Nephron progenitor cell (in vitro differentiated cells): ENCODE measurements around the gene CYP24A1.

Source experiments
- DNase-seq: peaks from one replicate; pipeline ENCODE4 v3.0.0; 2021
- H3K27ac Mint-ChIP-seq: 2 replicates; pipeline ENCODE4 v1.8.0; 2021; ENCODE audit warnings: mild to moderate bottlenecking, moderate library complexity, mixed read lengths
- H3K27me3 Mint-ChIP-seq: 2 replicates; pipeline ENCODE4 v1.8.0; 2021; ENCODE audit warnings: mild to moderate bottlenecking, low read depth, mixed read lengths; ENCODE audit not compliant: poor library complexity
- H3K36me3 Mint-ChIP-seq: 2 replicates; pipeline ENCODE4 v1.8.0; 2021; ENCODE audit warnings: low read depth, mixed read lengths
- H3K4me1 Mint-ChIP-seq: 2 replicates; pipeline ENCODE4 v1.8.0; 2021; ENCODE audit warnings: mixed read lengths
- H3K4me3 Mint-ChIP-seq: 2 replicates; pipeline ENCODE4 v1.8.0; 2021; ENCODE audit warnings: mild to moderate bottlenecking, moderate library complexity, mixed read lengths
- H3K9me3 Mint-ChIP-seq: 2 replicates; pipeline ENCODE4 v1.8.0; 2021; ENCODE audit warnings: mild to moderate bottlenecking, moderate library complexity, mixed read lengths
- TF ChIP-seq, protein P1 (sequence below): fragments of 200-600 bp; sonication (generic); IDR thresholded peaks from 2 replicates; pipeline ENCODE4 v1.5.0; 2021; ENCODE audit warnings: antibody characterized with exemption

CYP24A1 gene

GRCh38 chr20:54219751-54220426, 46.1 kb upstream of the CYP24A1 start:
- Mint-ChIP-seq H3K4me1 (no peaks in the 10 kb centered on the region), H3K27me3 (no peaks in the 10 kb centered on the region), H3K36me3 (peaks cover 29% of the 10 kb centered on the region), H3K27ac (no peak overlapping the region), H3K9me3 (no peaks in the 10 kb centered on the region), H3K4me3 (no peak overlapping the region)
- no peak for DNase-seq
- TF ChIP-seq, protein P1, sequence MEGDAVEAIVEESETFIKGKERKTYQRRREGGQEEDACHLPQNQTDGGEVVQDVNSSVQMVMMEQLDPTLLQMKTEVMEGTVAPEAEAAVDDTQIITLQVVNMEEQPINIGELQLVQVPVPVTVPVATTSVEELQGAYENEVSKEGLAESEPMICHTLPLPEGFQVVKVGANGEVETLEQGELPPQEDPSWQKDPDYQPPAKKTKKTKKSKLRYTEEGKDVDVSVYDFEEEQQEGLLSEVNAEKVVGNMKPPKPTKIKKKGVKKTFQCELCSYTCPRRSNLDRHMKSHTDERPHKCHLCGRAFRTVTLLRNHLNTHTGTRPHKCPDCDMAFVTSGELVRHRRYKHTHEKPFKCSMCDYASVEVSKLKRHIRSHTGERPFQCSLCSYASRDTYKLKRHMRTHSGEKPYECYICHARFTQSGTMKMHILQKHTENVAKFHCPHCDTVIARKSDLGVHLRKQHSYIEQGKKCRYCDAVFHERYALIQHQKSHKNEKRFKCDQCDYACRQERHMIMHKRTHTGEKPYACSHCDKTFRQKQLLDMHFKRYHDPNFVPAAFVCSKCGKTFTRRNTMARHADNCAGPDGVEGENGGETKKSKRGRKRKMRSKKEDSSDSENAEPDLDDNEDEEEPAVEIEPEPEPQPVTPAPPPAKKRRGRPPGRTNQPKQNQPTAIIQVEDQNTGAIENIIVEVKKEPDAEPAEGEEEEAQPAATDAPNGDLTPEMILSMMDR: peak; percentile 54

- TF ChIP-seq, protein P1: no peak
- Mint-ChIP-seq H3K27me3 (no peaks in the 10 kb centered on the region), H3K4me1 (no peaks in the 10 kb centered on the region), H3K27ac (peak overlapping the region; percentile 63), H3K9me3 (no peaks in the 10 kb centered on the region), H3K4me3 (no peak overlapping the region), H3K36me3 (peaks cover 39% of the 10 kb centered on the region)
- no peak for DNase-seq
Measured at GRCh38 chr20:54218470-54218869, 44.7 kb upstream of the CYP24A1 start.

DNA sequence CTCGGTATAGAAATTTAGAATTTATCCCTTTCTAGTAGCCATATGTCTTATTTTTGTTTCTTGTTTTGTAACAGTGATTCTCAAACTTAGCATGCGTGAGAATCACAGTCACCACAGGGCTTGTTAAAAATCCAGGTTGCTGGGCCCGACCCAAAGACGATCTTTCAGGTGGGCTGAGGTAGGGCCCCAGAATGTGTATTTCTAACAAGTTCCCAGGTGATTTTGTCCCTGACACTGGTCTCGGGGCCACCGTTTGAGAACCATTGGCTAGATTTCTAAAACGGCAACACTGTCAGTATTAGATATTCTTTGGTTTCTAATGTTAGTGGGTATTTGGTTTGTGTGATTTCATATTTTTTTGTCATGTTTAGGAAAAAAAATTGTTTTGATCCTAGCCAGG, 44.0 kb upstream of the CYP24A1 start:
- Mint-ChIP-seq H3K9me3 (no peaks in the 10 kb centered on the region), H3K4me3 (no peak overlapping the region), H3K4me1 (no peaks in the 10 kb centered on the region), H3K27ac (no peak overlapping the region), H3K27me3 (no peaks in the 10 kb centered on the region), H3K36me3 (peaks cover 43% of the 10 kb centered on the region)
- TF ChIP-seq, protein P1: no peak
- DNase-seq: no peak

DNA sequence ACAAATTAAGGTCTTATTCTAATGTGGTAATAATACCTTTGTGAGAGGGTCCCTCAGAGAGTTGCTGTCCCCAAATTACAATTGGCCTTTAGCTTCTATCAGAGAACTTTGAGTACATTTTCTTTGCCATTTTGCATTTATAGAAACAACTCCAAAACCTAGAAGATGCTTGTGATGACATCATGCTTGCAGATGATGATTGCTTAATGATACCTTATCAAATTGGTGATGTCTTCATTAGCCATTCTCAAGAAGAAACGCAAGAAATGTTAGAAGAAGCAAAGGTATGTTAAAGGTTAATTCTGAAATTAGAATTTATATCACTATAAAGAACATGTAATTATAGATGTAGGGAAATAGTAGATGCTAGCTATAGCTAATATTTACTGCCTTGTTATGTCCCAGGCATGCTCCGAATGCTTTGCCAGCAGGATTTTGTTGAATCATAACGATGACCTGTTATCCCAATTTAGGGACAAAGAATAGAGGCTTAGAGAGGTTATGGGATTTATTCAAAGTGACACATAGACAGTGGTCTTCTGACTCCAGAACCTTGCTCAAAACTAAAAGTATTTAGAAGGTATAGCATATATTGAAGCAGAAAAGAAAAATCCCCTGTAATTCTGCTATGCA, 41.5 kb upstream of the CYP24A1 start:
- DNase-seq: no peak
- peaks cover 61% of the 10 kb centered on the region for H3K36me3 Mint-ChIP-seq
- H3K4me3 Mint-ChIP-seq: no peak overlapping the region
- H3K27ac Mint-ChIP-seq: no peak overlapping the region
- H3K9me3 Mint-ChIP-seq: no peaks in the 10 kb centered on the region
- H3K4me1 Mint-ChIP-seq: no peaks in the 10 kb centered on the region
- no peaks in the 10 kb centered on the region for H3K27me3 Mint-ChIP-seq
- TF ChIP-seq, protein P1: no peak

DNA sequence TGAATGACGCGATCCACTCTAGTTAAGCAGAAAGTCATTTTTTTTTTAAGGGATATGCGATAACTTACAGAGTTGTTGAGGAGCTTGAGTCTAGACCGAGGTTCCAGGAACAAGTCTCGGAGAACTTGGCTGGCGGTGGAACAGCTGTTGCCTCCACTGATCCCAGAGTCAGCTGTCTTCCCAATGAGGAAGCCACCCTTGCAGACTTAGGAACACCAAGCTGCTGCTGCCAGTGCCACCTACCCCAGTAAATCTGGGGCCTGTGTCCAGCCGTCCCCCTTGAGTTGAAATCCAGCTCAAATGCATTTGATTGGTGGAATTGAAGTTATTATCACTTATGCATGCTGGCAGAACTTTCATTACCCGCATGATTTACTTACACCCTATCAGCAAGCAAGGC, 40.8 kb upstream of the CYP24A1 start:
- H3K27me3 Mint-ChIP-seq: no peaks in the 10 kb centered on the region
- TF ChIP-seq, protein P1: no peak
- peaks cover 7% of the 10 kb centered on the region for H3K4me1 Mint-ChIP-seq
- H3K36me3 Mint-ChIP-seq: peaks cover 68% of the 10 kb centered on the region
- no peak overlapping the region for H3K27ac Mint-ChIP-seq
- no peak overlapping the region for H3K4me3 Mint-ChIP-seq
- H3K9me3 Mint-ChIP-seq: no peaks in the 10 kb centered on the region
- no peak for DNase-seq

DNA sequence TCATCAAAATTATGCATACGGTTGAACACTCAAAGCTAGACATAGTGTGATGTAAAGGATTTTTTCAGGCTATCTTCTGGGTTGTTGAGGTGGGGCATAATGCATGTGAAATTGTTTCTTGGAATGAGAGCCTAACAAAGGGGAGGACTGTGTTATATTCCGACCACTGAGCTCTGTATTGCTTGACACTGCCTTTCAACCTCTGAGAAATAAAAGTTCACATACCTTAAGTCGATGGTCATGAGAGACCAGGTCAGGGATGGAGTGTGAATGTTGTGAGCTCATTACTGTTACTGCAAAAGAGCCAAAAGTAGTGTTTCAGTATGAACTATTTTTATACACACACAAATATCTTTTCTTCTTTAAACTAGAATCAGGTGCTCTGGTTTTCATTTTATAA, 39.1 kb upstream of the CYP24A1 start:
- H3K36me3 Mint-ChIP-seq: peaks cover 67% of the 10 kb centered on the region
- H3K4me1 Mint-ChIP-seq: peaks cover 17% of the 10 kb centered on the region
- TF ChIP-seq, protein P1: no peak
- no peak for DNase-seq
- no peak overlapping the region for H3K27ac Mint-ChIP-seq
- H3K9me3 Mint-ChIP-seq: no peaks in the 10 kb centered on the region
- H3K27me3 Mint-ChIP-seq: no peaks in the 10 kb centered on the region
- H3K4me3 Mint-ChIP-seq: no peak overlapping the region
